GM23248 (cell line): ENCODE measurements around the gene SNRPN. TPM values are rescaled to one million over a fixed set of nuclear protein-coding genes. Genes with fewer than 3 reads are reported as not detected.

Experiments used
- DNase-seq: peaks from one replicate; pipeline ENCODE4 v3.0.0-alpha.2; 2015
- H2AFZ ChIP-seq: fragments of 200-600 bp; sonication (generic); 2 replicates; pipeline ENCODE4 v1.6.1; 2016; ENCODE audit warnings: antibody characterized with exemption
- H3F3A ChIP-seq: fragments of 200-600 bp; sonication (generic); 2 replicates; pipeline ENCODE4 v1.6.1; 2016; ENCODE audit warnings: mild to moderate bottlenecking, antibody characterized with exemption, mixed run types; ENCODE audit not compliant: insufficient read depth
- H3K27ac ChIP-seq: fragments of 200-600 bp; sonication (generic); 2 replicates; pipeline ENCODE4 v1.5.1; 2016; ENCODE audit warnings: mild to moderate bottlenecking
- H3K27me3 ChIP-seq: fragments of 200-600 bp; sonication (generic); replicated peaks from 2 replicates; pipeline ENCODE4 v1.6.1; 2016; ENCODE audit warnings: mild to moderate bottlenecking; ENCODE audit not compliant: insufficient read depth
- H3K36me3 ChIP-seq: fragments of 200-600 bp; sonication (generic); 2 replicates; pipeline ENCODE4 v1.6.1; 2016; ENCODE audit warnings: low read depth, mild to moderate bottlenecking
- H3K4me1 ChIP-seq: fragments of 200-600 bp; sonication (generic); 2 replicates; pipeline ENCODE4 v1.6.1; 2016; ENCODE audit warnings: mild to moderate bottlenecking; ENCODE audit not compliant: insufficient read depth
- H3K4me2 ChIP-seq: fragments of 200-600 bp; sonication (generic); one replicate; pipeline ENCODE4 v1.6.1; 2016; ENCODE audit warnings: mild to moderate bottlenecking; ENCODE audit not compliant: unreplicated experiment
- H3K4me3 ChIP-seq: fragments of 200-600 bp; sonication (generic); 2 replicates; pipeline ENCODE4 v1.5.1; 2016; ENCODE audit warnings: mild to moderate bottlenecking
- H3K79me2 ChIP-seq: fragments of 200-600 bp; sonication (generic); 2 replicates; pipeline ENCODE4 v1.6.1; 2016; ENCODE audit warnings: mild to moderate bottlenecking; ENCODE audit not compliant: insufficient read depth
- H3K9ac ChIP-seq: fragments of 200-600 bp; sonication (generic); 2 replicates; pipeline ENCODE4 v1.6.1; 2016; ENCODE audit warnings: mild to moderate bottlenecking
- H3K9me2 ChIP-seq: fragments of 200-600 bp; sonication (generic); 2 replicates; pipeline ENCODE4 v1.6.1; 2016; ENCODE audit warnings: mixed run types, mild to moderate bottlenecking, moderate library complexity; ENCODE audit not compliant: insufficient read depth
- H3K9me3 ChIP-seq: fragments of 200-600 bp; sonication (generic); one replicate; pipeline ENCODE4 v1.6.1; 2017; ENCODE audit warnings: low read depth
- H4K20me1 ChIP-seq: fragments of 200-600 bp; sonication (generic); 2 replicates; pipeline ENCODE4 v1.6.0; 2016; ENCODE audit not compliant: insufficient read depth
- EZH2 ChIP-seq: fragments of 200-600 bp; sonication (generic); IDR thresholded peaks from 2 replicates; pipeline ENCODE4 v1.6.1; 2018; ENCODE audit warnings: antibody characterized with exemption, mild to moderate bottlenecking; ENCODE audit not compliant: insufficient read depth, poor library complexity, severe bottlenecking
- EZH2phosphoT487 ChIP-seq: fragments of 200-600 bp; sonication (generic); IDR thresholded peaks from 2 replicates; pipeline ENCODE4 v1.6.1; 2018; ENCODE audit warnings: antibody characterized with exemption, moderate library complexity, mild to moderate bottlenecking, low read depth; ENCODE audit not compliant: insufficient read depth
- WGBS, 2 experiments: methylation state at CpG; one replicate each; pipeline ENCODE4 v1.1.6; 2015 to 2017; ENCODE audit warnings: low lambda C conversion rate in 2 of 2, low coverage in 1 of 2; ENCODE audit errors: missing lambda C conversion rate in 2 of 2; 5-methylcytosine and 5-hydroxymethylcytosine counted together
- in situ Hi-C: fragments of 300-500 bp; cut with MboI; formaldehyde crosslinking; loops from 2 replicates; pipeline ENCODE4 v1.15.0; 2020
- polyA plus RNA-seq: library from polyadenylated mRNA; unstranded; fragments of >200 nt; fragmentation: Nextera tagmentation; extraction: Ambion mirVana; gene quantifications from 2 replicates; pipeline ENCODE4 v1.2.1, GENCODE V29; 2016
- total RNA-seq: library from RNA; depleted of rRNA; stranded (reverse); fragments of >200 nt; shearing (Covaris generic); gene quantifications from 2 replicates; pipeline ENCODE4 v1.2.3, GENCODE V29; 2014

SNRPN gene
- total and polyA plus RNA-seq, 2 experiments from 2014 or later = 101 to 103 TPM

DNA sequence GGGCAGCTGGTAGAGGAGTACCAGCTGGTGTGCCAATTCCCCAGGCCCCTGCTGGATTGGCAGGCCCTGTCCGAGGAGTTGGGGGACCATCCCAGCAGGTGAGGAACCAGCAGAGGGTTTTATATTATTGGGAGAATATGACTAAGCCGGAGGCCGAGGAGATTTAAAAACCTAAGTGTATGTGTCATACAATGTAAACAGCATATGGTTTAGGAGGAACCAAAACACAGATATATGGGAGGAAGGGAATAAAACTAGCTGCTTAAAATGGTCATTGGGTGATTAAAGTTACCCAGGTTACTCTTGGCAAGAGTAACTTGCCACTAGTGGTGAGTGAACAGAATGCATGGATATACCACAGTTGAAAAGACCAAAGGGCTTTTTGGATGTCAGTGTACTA is 22.1 kb downstream of the SNRPN start:
- H3K4me3 ChIP-seq = no peak overlapping the region
- WGBS, 2 experiments = 66 to 81% methylated on average over 3 of the region's 3 CpGs
- no peaks in the 10 kb centered on the region for H3K79me2 ChIP-seq
- H3K9me2 ChIP-seq = no peaks in the 10 kb centered on the region
- no peak for DNase-seq
- no peaks in the 10 kb centered on the region; the same call in 1 of the 2 replicates for H3K36me3 ChIP-seq
- H4K20me1 ChIP-seq = no peaks in the 10 kb centered on the region
- H3K9me3 ChIP-seq = no peaks in the 10 kb centered on the region
- no peaks in the 10 kb centered on the region for H3K27me3 ChIP-seq
- no peak overlapping the region for H2AFZ ChIP-seq
- no peak overlapping the region for H3K4me2 ChIP-seq
- H3F3A ChIP-seq = no peaks in the 10 kb centered on the region
- H3K4me1 ChIP-seq = no peaks in the 10 kb centered on the region
- H3K9ac ChIP-seq = no peak overlapping the region
- no peak for TF ChIP-seq EZH2phosphoT487
- no peak for TF ChIP-seq EZH2
- no peak overlapping the region for H3K27ac ChIP-seq
- in situ Hi-C loops = no loop called here

DNA sequence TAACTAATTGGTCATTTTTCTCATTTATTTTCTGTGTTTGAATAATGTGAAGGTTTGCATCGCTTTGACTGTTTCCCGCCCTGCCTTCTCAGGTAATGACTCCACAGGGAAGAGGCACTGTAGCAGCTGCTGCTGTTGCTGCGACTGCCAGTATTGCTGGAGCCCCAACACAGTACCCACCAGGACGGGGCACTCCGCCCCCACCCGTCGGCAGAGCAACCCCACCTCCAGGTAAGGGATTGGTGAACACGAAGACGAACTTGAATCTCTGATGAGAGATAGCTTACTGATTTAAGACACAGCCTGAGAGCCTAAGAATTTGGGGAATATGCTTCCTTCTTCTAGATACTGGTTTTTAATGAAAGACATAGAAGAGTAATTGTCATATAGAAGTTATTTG is 22.9 kb downstream of the SNRPN start:
- no peaks in the 10 kb centered on the region for H3K9me3 ChIP-seq
- H3K27me3 ChIP-seq = no peaks in the 10 kb centered on the region
- H3K4me1 ChIP-seq = no peaks in the 10 kb centered on the region
- H3K27ac ChIP-seq = no peak overlapping the region
- no peaks in the 10 kb centered on the region for H3K9me2 ChIP-seq
- no peaks in the 10 kb centered on the region for H4K20me1 ChIP-seq
- 70% methylated on average over 9 of the region's 9 CpGs for WGBS, 2 experiments
- H3K4me3 ChIP-seq = no peak overlapping the region
- TF ChIP-seq EZH2 = no peak
- TF ChIP-seq EZH2phosphoT487 = no peak
- H3K36me3 ChIP-seq = no peaks in the 10 kb centered on the region; the same call in 1 of the 2 replicates
- H3K4me2 ChIP-seq = no peak overlapping the region
- H3F3A ChIP-seq = no peaks in the 10 kb centered on the region
- no peak for DNase-seq
- no peak overlapping the region for H2AFZ ChIP-seq
- H3K79me2 ChIP-seq = no peaks in the 10 kb centered on the region
- no peak overlapping the region for H3K9ac ChIP-seq
- in situ Hi-C loops = no loop called here

DNA sequence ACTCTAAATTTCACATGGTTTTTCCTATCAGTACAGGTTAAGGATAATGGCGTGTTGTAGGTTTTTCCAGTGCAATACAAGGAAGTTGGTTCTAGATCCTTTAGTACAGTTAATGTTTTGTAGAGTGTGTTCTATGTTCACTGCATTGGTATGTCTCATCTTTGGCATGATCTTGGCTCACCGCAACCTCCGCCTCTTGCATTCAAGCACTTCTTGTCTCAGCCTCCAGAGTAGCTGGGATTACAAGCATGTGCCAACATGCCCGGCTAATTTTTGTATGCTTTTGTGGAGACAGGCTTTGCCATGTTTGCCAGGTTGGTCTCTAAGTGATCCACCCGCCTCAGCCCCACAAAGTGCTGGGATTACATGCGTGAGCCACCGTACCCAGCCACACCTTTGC is 30.4 kb downstream of the SNRPN start:
- H2AFZ ChIP-seq = no peak overlapping the region
- no peaks in the 10 kb centered on the region for H3K36me3 ChIP-seq
- no peak overlapping the region for H3K9ac ChIP-seq
- H3K4me2 ChIP-seq = no peak overlapping the region
- no peaks in the 10 kb centered on the region; the same call in 1 of the 2 replicates for H4K20me1 ChIP-seq
- in situ Hi-C loops = no loop called here
- no peaks in the 10 kb centered on the region for H3F3A ChIP-seq
- H3K4me3 ChIP-seq = no peak overlapping the region
- H3K4me1 ChIP-seq = no peaks in the 10 kb centered on the region
- no peaks in the 10 kb centered on the region for H3K79me2 ChIP-seq
- H3K27ac ChIP-seq = no peak overlapping the region
- H3K9me2 ChIP-seq = no peaks in the 10 kb centered on the region
- no peaks in the 10 kb centered on the region for H3K9me3 ChIP-seq
- WGBS, 2 experiments = 64 to 72% methylated on average over 7 of the region's 7 CpGs
- no peak for DNase-seq
- TF ChIP-seq EZH2phosphoT487 = no peak
- no peak for TF ChIP-seq EZH2
- no peaks in the 10 kb centered on the region for H3K27me3 ChIP-seq

DNA sequence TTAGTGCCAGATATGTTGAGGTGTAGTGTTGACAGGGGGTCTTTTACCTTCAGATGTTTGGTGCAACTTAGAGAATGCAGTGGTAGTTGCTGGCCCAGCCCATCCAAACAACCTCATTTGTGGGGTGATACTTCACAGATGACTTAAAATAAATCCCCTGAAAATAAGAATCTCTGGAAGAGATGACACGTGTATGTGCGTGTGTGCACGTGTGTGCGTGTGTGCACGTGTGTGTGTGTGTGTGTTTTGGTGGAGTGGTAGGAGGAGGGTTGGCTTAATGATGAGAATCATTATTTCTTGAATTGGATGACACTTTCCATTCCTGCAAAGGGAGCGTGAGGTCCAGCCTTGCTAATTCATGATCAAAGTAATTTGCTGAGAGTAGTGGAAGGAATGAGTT is 31.9 kb downstream of the SNRPN start:
- TF ChIP-seq EZH2 (no peak), EZH2phosphoT487 (no peak)
- Histone ChIP-seq H3K4me2 (no peak overlapping the region), H3K27ac (no peak overlapping the region), H3F3A (no peaks in the 10 kb centered on the region), H4K20me1 (no peaks in the 10 kb centered on the region; the same call in 1 of the 2 replicates), H3K9me2 (no peaks in the 10 kb centered on the region), H3K79me2 (no peaks in the 10 kb centered on the region), H3K36me3 (no peaks in the 10 kb centered on the region), H3K4me3 (no peak overlapping the region), H3K27me3 (no peaks in the 10 kb centered on the region), H2AFZ (no peak overlapping the region), H3K9me3 (no peaks in the 10 kb centered on the region), H3K9ac (no peak overlapping the region), H3K4me1 (no peaks in the 10 kb centered on the region)
- WGBS, 2 experiments = 52 to 56% methylated on average over 6 of the region's 6 CpGs
- DNase-seq = no peak
- in situ Hi-C loops = no loop called here

DNA sequence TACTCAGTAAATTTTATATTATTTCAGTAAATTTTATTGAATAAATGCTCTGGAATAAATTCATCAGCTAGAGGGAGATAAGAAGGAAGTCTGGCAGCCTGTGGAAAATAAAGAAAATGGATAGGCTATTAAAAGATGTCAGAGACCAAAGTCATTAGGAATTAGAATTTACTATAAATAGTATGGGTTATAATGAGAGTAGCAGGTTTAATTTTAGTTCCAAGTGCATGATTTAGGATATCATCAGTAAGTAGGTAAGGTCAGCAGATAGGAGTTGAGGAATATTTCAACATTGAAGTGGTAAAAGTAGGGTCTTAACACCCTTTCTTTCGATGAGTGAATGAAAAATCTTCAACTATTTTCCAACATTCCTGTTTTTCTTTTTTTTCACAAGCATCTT is 64.6 kb downstream of the SNRPN start:
- Histone ChIP-seq H3F3A (no peaks in the 10 kb centered on the region), H2AFZ (no peak overlapping the region), H3K4me3 (no peak overlapping the region), H3K9me3 (no peaks in the 10 kb centered on the region), H3K9ac (no peak overlapping the region), H3K27ac (no peak overlapping the region), H4K20me1 (no peaks in the 10 kb centered on the region), H3K36me3 (no peaks in the 10 kb centered on the region; the same call in 1 of the 2 replicates), H3K4me1 (no peaks in the 10 kb centered on the region), H3K27me3 (no peaks in the 10 kb centered on the region), H3K4me2 (no peak overlapping the region), H3K9me2 (no peaks in the 10 kb centered on the region), H3K79me2 (no peaks in the 10 kb centered on the region)
- WGBS, 2 experiments = 46 to 50% methylated on average over 1 of the region's 1 CpG
- no peak for TF ChIP-seq EZH2phosphoT487
- no peak for TF ChIP-seq EZH2
- no peak for DNase-seq
- in situ Hi-C loops = no loop called here
